ENCODE data around the gene MKLN1.

Gene MKLN1

GRCh38 chr7:131327049-131327625, 539 bp upstream of the MKLN1 start:
- Histone ChIP-seq H3K4me2 (ENCODE audit: low read length) (peak overlapping the region; percentile 87), H3K27ac (ENCODE audit: low read depth, low read length, poor library complexity, severe bottlenecking) (peak overlapping the region; percentile 25), H3K4me3 (ENCODE audit: low read depth, low read length, poor library complexity, severe bottlenecking) (peak overlapping the region; percentile 80), H3K27me3 (ENCODE audit: insufficient read depth, low read length) (no peaks in the 10 kb centered on the region), H3K4me1 (ENCODE audit: insufficient read depth, low read length, severe bottlenecking) (peaks cover 52% of the 10 kb centered on the region), H3K9me2 (ENCODE audit: low read depth, low read length) (no peaks in the 10 kb centered on the region), H3F3A (ENCODE audit: insufficient read depth, low read length) (no peaks in the 10 kb centered on the region), H3K9ac (ENCODE audit: low read length) (peak overlapping the region; percentile 84), H2AFZ (ENCODE audit: low read length) (peak overlapping the region; percentile 90), H4K20me1 (ENCODE audit: insufficient read depth, low read length) (no peaks in the 10 kb centered on the region), H3K9me3 (ENCODE audit: low read length) (no peaks in the 10 kb centered on the region), H3K36me3 (ENCODE audit: insufficient read depth, low read length) (no peaks in the 10 kb centered on the region), H3K79me2 (ENCODE audit: insufficient read depth, low read length) (peaks cover 44% of the 10 kb centered on the region)
- TF ChIP-seq, protein P1, sequence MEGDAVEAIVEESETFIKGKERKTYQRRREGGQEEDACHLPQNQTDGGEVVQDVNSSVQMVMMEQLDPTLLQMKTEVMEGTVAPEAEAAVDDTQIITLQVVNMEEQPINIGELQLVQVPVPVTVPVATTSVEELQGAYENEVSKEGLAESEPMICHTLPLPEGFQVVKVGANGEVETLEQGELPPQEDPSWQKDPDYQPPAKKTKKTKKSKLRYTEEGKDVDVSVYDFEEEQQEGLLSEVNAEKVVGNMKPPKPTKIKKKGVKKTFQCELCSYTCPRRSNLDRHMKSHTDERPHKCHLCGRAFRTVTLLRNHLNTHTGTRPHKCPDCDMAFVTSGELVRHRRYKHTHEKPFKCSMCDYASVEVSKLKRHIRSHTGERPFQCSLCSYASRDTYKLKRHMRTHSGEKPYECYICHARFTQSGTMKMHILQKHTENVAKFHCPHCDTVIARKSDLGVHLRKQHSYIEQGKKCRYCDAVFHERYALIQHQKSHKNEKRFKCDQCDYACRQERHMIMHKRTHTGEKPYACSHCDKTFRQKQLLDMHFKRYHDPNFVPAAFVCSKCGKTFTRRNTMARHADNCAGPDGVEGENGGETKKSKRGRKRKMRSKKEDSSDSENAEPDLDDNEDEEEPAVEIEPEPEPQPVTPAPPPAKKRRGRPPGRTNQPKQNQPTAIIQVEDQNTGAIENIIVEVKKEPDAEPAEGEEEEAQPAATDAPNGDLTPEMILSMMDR (IDR thresholded peaks at IDR 0.05; ENCODE audit: low read length), result no peak
- TF ChIP-seq EZH2 (IDR thresholded peaks at IDR 0.05; ENCODE audit: borderline replicate concordance, low read length), result no peak

GRCh38 chr7:131328377-131329175, 900 bp downstream of the MKLN1 start:
- Histone ChIP-seq H3K9me2 (ENCODE audit: low read depth, low read length) (no peaks in the 10 kb centered on the region), H3K4me2 (ENCODE audit: low read length) (peak overlapping the region; percentile 87), H3K36me3 (ENCODE audit: insufficient read depth, low read length) (peaks cover 10% of the 10 kb centered on the region), H3K27me3 (ENCODE audit: insufficient read depth, low read length) (no peaks in the 10 kb centered on the region), H3K79me2 (ENCODE audit: insufficient read depth, low read length) (peaks cover 58% of the 10 kb centered on the region), H3K27ac (ENCODE audit: low read depth, low read length, poor library complexity, severe bottlenecking) (peak overlapping the region; percentile 65), H3F3A (ENCODE audit: insufficient read depth, low read length) (no peaks in the 10 kb centered on the region), H2AFZ (ENCODE audit: low read length) (no peak overlapping the region), H3K9ac (ENCODE audit: low read length) (peak overlapping the region; percentile 84), H4K20me1 (ENCODE audit: insufficient read depth, low read length) (no peaks in the 10 kb centered on the region), H3K9me3 (ENCODE audit: low read length) (no peaks in the 10 kb centered on the region), H3K4me1 (ENCODE audit: insufficient read depth, low read length, severe bottlenecking) (peaks cover 51% of the 10 kb centered on the region), H3K4me3 (ENCODE audit: low read depth, low read length, poor library complexity, severe bottlenecking) (peak overlapping the region; percentile 80)
- no peak for TF ChIP-seq EZH2 (IDR thresholded peaks at IDR 0.05; ENCODE audit: borderline replicate concordance, low read length)
- TF ChIP-seq, protein P1 (IDR thresholded peaks at IDR 0.05; ENCODE audit: low read length), result no peak

GRCh38 chr7:131329176-131329570, 1.5 kb downstream of the MKLN1 start:
- peaks cover 64% of the 10 kb centered on the region for H3K79me2 ChIP-seq (ENCODE audit: insufficient read depth, low read length)

More at GRCh38 chr7:131329176-131329570, 1.5 kb downstream of the MKLN1 start:
- peaks cover 45% of the 10 kb centered on the region for H3K4me1 ChIP-seq (ENCODE audit: insufficient read depth, low read length, severe bottlenecking)
- peak overlapping the region; percentile 80 for H3K4me3 ChIP-seq (ENCODE audit: low read depth, low read length, poor library complexity, severe bottlenecking)
- no peaks in the 10 kb centered on the region for H3K9me2 ChIP-seq (ENCODE audit: low read depth, low read length)
- H3K9me3 ChIP-seq (ENCODE audit: low read length), result 0 out of 2 replicates have a peak, but pooled peaks cover 1% of the 10 kb centered on the region
- no peaks in the 10 kb centered on the region for H3K27me3 ChIP-seq (ENCODE audit: insufficient read depth, low read length)
- H2AFZ ChIP-seq (ENCODE audit: low read length), result no peak overlapping the region
- H3K27ac ChIP-seq (ENCODE audit: low read depth, low read length, poor library complexity, severe bottlenecking), result peak overlapping the region; percentile 65
- TF ChIP-seq, protein P1 (IDR thresholded peaks at IDR 0.05; ENCODE audit: low read length), result no peak
- TF ChIP-seq EZH2 (IDR thresholded peaks at IDR 0.05; ENCODE audit: borderline replicate concordance, low read length), result no peak
- H3F3A ChIP-seq (ENCODE audit: insufficient read depth, low read length), result no peaks in the 10 kb centered on the region
- peak overlapping the region; percentile 87 for H3K4me2 ChIP-seq (ENCODE audit: low read length)
- peaks cover 16% of the 10 kb centered on the region for H3K36me3 ChIP-seq (ENCODE audit: insufficient read depth, low read length)
- H4K20me1 ChIP-seq (ENCODE audit: insufficient read depth, low read length), result no peaks in the 10 kb centered on the region
- peak overlapping the region; percentile 84 for H3K9ac ChIP-seq (ENCODE audit: low read length)

Data from OCI-LY1 (cell line).